ENCODE measurements around the gene CDIPT. TPM values are rescaled to one million over a fixed set of nuclear protein-coding genes. Genes with fewer than 3 reads are reported as not detected.

CDIPT gene
- total RNA-seq, 2 experiments from 2014 or later, result 30.2 to 35.4 TPM

GRCh38 chr16:29904947-29905346 is 41.9 kb upstream of the CDIPT start:
- TF ChIP-seq CTCF (IDR thresholded peaks at IDR 0.05), result no peak
- Mint-ChIP-seq H3K27ac (no peak overlapping the region), H3K4me1 (ENCODE audit: low read depth) (peaks cover 12% of the 10 kb centered on the region), H3K9me3 (no peaks in the 10 kb centered on the region), H3K27me3 (no peaks in the 10 kb centered on the region), H3K36me3 (ENCODE audit: low read depth) (peaks cover 2% of the 10 kb centered on the region), H3K4me3 (no peak overlapping the region)
- ChIA-PET CTCF (no interaction called here), POLR2A (no interaction called here)
- DNase-seq (no peak), ATAC-seq (no peak)
- intact Hi-C loops (cut with micrococcal nuclease), result no loop called here

- Mint-ChIP-seq H3K27me3 (peaks cover 2% of the 10 kb centered on the region), H3K27ac (no peak overlapping the region), H3K4me1 (ENCODE audit: low read depth) (peaks cover 12% of the 10 kb centered on the region), H3K36me3 (ENCODE audit: low read depth) (peaks cover 2% of the 10 kb centered on the region), H3K9me3 (no peaks in the 10 kb centered on the region), H3K4me3 (no peak overlapping the region)
- POLR2A ChIA-PET, result interaction anchor here (1.0 kb wide), 1 partner anchor 31 kb away, joined by 3 read pairs; no protein-coding TSS in a partner anchor
- no peak for TF ChIP-seq CTCF (IDR thresholded peaks at IDR 0.05)
- DNase-seq (no peak), ATAC-seq (no peak)
- CTCF ChIA-PET, result no interaction called here
- intact Hi-C loops (cut with micrococcal nuclease), result no loop called here
Observed at GRCh38 chr16:29903590-29903989, 40.6 kb upstream of the CDIPT start.

DNA sequence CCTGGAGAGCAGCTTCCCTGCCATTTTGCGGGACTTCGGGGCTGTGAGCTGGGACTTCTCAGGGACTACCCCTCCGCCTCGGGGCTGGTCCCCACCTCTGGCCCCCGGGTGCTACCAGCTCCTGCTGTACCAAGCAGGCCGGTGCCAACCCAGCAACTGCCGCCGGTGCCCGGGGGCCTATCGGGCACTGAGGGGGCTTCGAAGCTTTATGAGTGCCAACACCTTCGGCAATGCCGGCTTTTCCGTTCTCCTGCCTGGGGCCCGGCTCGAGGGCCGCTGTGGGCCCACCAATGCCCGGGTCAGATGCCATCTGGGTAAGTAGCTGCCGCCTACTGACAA is 38.5 kb upstream of the CDIPT start:
- POLR2A ChIA-PET, result interaction anchor here (0.5 to 3.1 kb wide), 6 partner anchors 24 to 218 kb away, joined by 3 to 16 read pairs (median 5); partner anchors contain the start of genes ALDOA, HIRIP3, INO80E and KCTD13
- no peak overlapping the region for H3K27ac Mint-ChIP-seq
- no peak for ATAC-seq
- CTCF ChIA-PET, result interaction anchor here (1.0 to 2.5 kb wide), 5 partner anchors 16 to 130 kb away, joined by 3 to 6 read pairs (median 3); partner anchors contain the start of genes MVP and TLCD3B
- peak overlapping the region; percentile 44 for H3K4me3 Mint-ChIP-seq
- H3K36me3 Mint-ChIP-seq (ENCODE audit: low read depth), result no peaks in the 10 kb centered on the region
- peaks cover 16% of the 10 kb centered on the region for H3K27me3 Mint-ChIP-seq
- peaks cover 12% of the 10 kb centered on the region for H3K4me1 Mint-ChIP-seq (ENCODE audit: low read depth)
- DNase-seq, result no peak
- intact Hi-C loops (cut with micrococcal nuclease), result no loop called here
- TF ChIP-seq CTCF (IDR thresholded peaks at IDR 0.05), result no peak
- H3K9me3 Mint-ChIP-seq, result no peaks in the 10 kb centered on the region

DNA sequence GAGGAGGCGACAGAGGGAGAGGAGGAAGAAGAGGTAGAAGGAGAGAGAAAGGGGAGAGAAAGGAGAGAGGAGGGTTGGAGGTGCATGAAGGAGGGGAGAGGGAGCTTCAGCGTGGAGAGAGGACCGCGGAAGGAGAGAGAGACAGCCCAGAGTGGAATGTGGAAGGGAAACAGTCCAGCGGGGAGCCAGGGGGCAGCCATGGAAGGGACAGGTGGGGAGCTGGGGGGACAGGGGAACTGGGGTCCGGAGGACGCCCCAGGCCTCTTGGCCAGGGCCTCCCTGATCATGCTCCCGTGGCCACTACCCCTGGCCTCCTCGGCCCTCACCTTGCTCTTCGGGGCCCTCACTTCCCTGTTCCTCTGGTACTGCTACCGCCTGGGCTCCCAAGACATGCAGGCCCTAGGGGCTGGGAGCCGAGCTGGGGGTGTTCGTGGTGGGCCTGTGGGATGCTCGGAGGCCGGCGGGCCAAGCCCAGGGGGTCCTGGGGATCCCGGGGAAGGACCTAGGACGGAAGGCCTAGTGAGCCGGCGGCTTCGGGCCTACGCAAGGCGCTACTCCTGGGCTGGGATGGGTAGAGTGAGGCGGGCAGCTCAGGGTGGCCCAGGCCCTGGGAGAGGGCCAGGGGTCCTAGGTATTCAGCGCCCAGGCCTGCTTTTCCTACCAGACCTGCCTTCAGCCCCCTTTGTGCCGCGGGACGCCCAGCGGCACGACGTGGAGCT is 38.0 kb upstream of the CDIPT start:
- Mint-ChIP-seq H3K9me3 (no peaks in the 10 kb centered on the region), H3K4me3 (peak overlapping the region; percentile 67), H3K36me3 (ENCODE audit: low read depth) (no peaks in the 10 kb centered on the region), H3K27me3 (peaks cover 19% of the 10 kb centered on the region), H3K4me1 (ENCODE audit: low read depth) (peaks cover 12% of the 10 kb centered on the region), H3K27ac (no peak overlapping the region)
- ATAC-seq (no peak), DNase-seq (no peak)
- ChIA-PET CTCF (interaction anchor here (0.9 to 2.5 kb wide), 6 partner anchors 16 to 130 kb away, joined by 3 to 6 read pairs (median 3); partner anchors contain the start of genes MVP, PAGR1 and TLCD3B), POLR2A (interaction anchor here (0.6 to 3.1 kb wide), 9 partner anchors 11 to 165 kb away, joined by 3 to 16 read pairs (median 4); partner anchors contain the start of genes ALDOA, HIRIP3, INO80E and KCTD13)
- TF ChIP-seq CTCF (IDR thresholded peaks at IDR 0.05), result no peak
- intact Hi-C loops (cut with micrococcal nuclease), result no loop called here
